Astrocyte (in vitro differentiated cells and primary cell): Measurements from ENCODE around the gene CYP4F2.
"Not testable (repeated sequence)": the region's sequence is repeated elsewhere in the genome, so short reads cannot be mapped to it uniquely, and the experiment has no call there.

Experiments used
- CTCF ChIP-seq: IDR thresholded peaks from 2 replicates; pipeline ENCODE4 v1.5.1; 2011; ENCODE audit warnings: low read depth, mild to moderate bottlenecking, inconsistent platforms, low read length, moderate library complexity; ENCODE audit not compliant: insufficient read depth
- EZH2 ChIP-seq: IDR thresholded peaks from 2 replicates; pipeline ENCODE4 v1.6.1; 2012; ENCODE audit warnings: mild to moderate bottlenecking, low read length, inconsistent platforms; ENCODE audit not compliant: insufficient read depth

DNA sequence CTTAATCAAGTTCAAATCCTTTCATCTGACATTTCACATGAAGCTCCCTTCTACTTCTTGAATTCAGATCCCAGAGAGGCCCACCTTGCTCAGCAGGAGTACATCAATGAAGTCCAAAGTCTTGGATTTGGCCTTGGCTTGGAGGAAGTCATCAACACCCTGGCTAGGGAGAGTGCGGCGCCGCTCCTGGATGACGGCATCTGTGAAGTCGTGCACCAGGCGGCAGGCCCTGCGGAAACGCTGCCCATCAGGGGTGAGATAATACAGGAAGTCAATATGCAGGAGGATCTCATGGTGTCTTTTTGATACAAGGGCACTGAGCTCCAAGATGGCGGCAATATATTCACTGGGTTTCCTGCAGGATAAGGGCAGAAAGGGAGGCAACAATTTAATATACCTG is 8.5 kb downstream of the CYP4F2 start:
- not testable (repeated sequence) for TF ChIP-seq CTCF, EZH2
